22Rv1 (cell line): ENCODE results near the gene MTG1.

Experiments
- ZFX ChIP-seq: fragments of 450-650 bp; IDR thresholded peaks from 2 replicates; pipeline ENCODE4 v1.6.1; 2017; ENCODE audit warnings: antibody characterized with exemption, borderline replicate concordance
- TF ChIP-seq, protein P1 (sequence below): fragments of 450-650 bp; IDR thresholded peaks from 2 replicates; pipeline ENCODE4 v1.5.1; 2017; ENCODE audit warnings: mild to moderate bottlenecking

DNA sequence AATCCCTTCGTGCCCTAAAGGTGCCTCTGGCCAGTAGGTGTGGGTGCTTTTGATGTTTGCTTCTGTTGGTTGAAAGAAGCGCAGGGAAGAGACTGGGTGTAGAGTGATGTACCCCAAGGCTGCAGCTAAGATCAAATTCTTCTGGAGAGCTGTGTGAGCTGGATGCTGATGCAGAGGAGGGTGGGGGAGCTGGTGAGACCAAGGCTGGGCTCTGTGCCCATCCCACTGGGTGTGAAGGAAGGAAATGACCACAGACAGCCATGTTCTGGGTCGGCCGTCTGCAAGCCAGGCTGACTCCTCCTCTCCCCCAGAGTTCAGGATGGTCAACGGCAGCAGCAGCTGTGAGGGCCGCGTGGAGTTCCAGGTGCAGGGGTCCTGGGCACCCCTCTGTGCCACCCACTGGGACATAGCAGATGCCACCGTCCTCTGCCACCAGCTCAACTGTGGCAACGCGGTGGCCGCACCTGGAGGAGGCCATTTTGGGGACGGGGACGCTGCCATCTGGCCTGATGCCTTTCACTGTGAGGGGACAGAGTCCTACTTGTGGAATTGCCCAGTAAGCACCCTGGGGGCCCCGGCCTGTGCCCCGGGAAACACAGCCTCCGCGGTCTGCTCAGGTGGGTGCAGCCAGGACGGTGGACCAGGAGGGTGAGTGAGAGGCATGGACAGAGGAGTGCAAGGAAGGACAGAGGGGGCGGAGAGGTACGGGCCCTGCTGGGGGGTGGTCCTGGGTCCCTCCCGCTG lies 64.9 kb downstream of the MTG1 start:
- TF ChIP-seq, protein P1, sequence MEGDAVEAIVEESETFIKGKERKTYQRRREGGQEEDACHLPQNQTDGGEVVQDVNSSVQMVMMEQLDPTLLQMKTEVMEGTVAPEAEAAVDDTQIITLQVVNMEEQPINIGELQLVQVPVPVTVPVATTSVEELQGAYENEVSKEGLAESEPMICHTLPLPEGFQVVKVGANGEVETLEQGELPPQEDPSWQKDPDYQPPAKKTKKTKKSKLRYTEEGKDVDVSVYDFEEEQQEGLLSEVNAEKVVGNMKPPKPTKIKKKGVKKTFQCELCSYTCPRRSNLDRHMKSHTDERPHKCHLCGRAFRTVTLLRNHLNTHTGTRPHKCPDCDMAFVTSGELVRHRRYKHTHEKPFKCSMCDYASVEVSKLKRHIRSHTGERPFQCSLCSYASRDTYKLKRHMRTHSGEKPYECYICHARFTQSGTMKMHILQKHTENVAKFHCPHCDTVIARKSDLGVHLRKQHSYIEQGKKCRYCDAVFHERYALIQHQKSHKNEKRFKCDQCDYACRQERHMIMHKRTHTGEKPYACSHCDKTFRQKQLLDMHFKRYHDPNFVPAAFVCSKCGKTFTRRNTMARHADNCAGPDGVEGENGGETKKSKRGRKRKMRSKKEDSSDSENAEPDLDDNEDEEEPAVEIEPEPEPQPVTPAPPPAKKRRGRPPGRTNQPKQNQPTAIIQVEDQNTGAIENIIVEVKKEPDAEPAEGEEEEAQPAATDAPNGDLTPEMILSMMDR = no peak
- no peak for TF ChIP-seq ZFX
